Panc1 (cell line): ENCODE data around the gene BCAP29.

Experiments
- POLR2AphosphoS5 ChIP-seq: IDR thresholded peaks from 2 replicates; pipeline ENCODE4 v1.6.1; 2012; ENCODE audit warnings: mild to moderate bottlenecking, low read depth, low read length, moderate library complexity
- SIN3A ChIP-seq: IDR thresholded peaks from 2 replicates; pipeline ENCODE4 v1.6.1; 2012; ENCODE audit warnings: low read depth, mild to moderate bottlenecking, low read length, moderate library complexity, borderline replicate concordance; ENCODE audit not compliant: insufficient read depth
- TF ChIP-seq, protein P1 (sequence below): fragments of 450-650 bp; IDR thresholded peaks from 2 replicates; pipeline ENCODE4 v1.5.1; 2017; ENCODE audit warnings: mild to moderate bottlenecking

DNA sequence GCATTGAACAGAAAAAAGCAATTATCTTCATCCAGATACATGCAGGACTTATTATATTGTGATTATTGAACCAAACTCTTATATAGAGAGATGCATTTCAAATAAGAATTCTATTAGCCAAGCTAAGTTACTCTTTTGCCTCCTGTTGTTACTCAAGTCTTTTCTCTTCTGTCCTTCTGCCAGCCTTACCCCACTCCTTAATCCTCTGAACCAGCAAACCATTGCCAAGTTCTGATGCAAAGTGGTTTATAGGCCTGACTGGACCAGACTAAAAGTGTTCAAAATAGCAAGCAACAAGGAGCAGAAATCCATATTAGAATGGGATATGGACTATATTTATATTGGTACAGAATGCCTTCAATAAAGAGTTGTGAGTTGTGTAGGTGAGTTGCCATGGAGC is 78.4 kb downstream of the BCAP29 start:
- TF ChIP-seq, protein P1, sequence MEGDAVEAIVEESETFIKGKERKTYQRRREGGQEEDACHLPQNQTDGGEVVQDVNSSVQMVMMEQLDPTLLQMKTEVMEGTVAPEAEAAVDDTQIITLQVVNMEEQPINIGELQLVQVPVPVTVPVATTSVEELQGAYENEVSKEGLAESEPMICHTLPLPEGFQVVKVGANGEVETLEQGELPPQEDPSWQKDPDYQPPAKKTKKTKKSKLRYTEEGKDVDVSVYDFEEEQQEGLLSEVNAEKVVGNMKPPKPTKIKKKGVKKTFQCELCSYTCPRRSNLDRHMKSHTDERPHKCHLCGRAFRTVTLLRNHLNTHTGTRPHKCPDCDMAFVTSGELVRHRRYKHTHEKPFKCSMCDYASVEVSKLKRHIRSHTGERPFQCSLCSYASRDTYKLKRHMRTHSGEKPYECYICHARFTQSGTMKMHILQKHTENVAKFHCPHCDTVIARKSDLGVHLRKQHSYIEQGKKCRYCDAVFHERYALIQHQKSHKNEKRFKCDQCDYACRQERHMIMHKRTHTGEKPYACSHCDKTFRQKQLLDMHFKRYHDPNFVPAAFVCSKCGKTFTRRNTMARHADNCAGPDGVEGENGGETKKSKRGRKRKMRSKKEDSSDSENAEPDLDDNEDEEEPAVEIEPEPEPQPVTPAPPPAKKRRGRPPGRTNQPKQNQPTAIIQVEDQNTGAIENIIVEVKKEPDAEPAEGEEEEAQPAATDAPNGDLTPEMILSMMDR, result no peak
- TF ChIP-seq POLR2AphosphoS5, result no peak
- TF ChIP-seq SIN3A, result no peak
